GM10266 (cell line): Measurements from ENCODE around the gene PPM1A.

Experiments used
- DNase-seq: peaks from one replicate; pipeline ENCODE4 v3.0.0; 2012; ENCODE audit errors: extremely low spot score
- TF ChIP-seq, protein P1 (sequence below): IDR thresholded peaks from 2 replicates; pipeline ENCODE4 v1.5.1; 2012; ENCODE audit warnings: mild to moderate bottlenecking, low read depth; ENCODE audit not compliant: control insufficient read depth, insufficient read depth; ENCODE audit errors: missing control alignments

PPM1A gene

DNA sequence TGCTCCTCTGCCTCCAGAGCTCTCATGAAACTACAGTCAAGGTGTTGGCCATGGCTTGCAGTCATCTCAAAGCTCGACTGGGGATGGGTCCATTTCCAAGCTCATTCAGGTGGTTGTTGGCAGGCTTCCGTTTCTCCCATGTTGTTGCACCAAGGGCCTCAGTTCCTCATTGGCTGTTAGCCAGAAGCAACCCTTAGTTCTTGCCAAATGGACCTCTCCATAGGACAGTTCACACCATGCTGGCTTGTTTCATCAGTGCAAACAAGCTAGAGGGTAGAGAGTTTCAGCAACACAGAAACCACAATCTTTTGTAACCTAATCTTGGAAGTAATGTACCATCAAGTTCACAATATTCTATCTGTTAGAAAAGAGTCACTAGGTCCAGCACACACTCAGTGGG is 22.7 kb upstream of the PPM1A start:
- TF ChIP-seq, protein P1, sequence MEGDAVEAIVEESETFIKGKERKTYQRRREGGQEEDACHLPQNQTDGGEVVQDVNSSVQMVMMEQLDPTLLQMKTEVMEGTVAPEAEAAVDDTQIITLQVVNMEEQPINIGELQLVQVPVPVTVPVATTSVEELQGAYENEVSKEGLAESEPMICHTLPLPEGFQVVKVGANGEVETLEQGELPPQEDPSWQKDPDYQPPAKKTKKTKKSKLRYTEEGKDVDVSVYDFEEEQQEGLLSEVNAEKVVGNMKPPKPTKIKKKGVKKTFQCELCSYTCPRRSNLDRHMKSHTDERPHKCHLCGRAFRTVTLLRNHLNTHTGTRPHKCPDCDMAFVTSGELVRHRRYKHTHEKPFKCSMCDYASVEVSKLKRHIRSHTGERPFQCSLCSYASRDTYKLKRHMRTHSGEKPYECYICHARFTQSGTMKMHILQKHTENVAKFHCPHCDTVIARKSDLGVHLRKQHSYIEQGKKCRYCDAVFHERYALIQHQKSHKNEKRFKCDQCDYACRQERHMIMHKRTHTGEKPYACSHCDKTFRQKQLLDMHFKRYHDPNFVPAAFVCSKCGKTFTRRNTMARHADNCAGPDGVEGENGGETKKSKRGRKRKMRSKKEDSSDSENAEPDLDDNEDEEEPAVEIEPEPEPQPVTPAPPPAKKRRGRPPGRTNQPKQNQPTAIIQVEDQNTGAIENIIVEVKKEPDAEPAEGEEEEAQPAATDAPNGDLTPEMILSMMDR: no peak
- no peak for DNase-seq

DNA sequence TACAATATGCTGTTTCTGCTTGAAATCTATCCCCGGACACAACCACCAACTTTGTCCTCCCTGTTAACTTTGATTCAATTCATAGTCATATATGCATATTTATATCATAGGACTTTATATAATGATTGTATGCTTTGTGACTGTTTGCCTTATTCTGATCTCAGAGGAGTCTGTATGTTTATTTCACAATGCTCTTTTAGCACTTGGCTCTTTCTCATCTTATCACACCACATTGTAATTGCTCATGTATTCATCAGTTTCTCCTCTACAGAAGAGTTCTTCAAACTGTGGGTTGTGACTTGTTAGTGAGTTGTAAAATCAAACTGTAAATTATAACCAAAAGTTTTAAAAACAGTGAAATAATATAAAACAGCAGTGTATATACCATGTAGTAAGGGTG is 21.7 kb upstream of the PPM1A start:
- TF ChIP-seq, protein P1: no peak
- DNase-seq: no peak

DNA sequence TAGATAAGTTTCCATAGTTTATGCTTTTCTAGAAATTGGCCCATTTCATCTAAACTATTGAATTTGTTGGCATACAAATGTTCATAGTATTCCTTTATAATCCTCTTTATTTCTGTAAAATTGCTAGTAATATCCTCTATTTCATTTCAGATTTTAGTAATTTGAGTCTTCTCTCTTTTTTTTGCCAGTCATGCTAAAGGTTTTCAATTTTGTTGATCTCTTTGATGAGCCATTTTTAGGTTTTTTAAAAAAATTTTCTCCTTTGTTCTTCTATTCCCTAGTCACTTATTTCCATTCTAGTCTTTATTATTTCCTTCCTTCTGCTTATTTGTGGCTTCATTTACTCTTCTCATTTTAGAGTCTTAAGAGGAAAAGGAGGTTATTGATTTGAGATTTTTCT is 19.4 kb upstream of the PPM1A start:
- TF ChIP-seq, protein P1: no peak
- no peak for DNase-seq

DNA sequence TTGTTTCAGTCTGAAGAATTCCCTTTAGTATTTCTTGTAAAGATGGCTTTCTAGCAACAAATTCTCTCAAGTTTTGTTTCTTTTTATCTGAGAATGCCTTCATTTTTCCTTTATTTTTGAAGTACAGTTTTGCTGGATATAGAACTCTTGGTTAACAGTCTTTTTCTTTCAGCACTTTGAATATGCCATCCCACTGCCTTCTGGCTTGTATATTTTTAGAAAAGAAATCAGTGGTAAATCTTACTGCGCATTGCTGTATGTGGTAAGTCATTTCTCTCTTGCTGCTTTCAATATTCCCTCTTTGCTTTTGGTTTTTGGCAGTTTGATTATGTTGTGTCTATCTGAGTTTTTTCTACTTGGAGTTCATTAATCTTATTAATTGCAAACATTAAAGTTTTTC is 16.8 kb upstream of the PPM1A start:
- TF ChIP-seq, protein P1: no peak
- DNase-seq: no peak

DNA sequence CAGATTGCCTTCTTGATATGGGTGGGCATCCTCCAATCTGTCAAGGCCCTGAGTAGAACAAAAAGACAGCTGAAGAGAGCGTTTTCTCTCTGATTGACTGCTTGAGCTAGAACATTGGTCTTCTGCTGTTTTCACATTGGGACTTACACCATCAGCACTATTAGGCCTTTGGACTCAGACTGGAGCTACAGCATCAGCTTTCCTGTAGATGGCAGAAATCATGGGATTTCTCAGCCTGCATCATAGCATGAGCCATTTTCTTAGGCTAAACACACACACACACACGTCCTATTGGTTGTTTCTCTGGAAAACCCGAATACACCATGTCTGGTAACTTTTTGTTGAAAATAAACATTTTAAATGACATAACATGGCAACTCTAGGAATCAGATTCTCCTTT is 15.8 kb upstream of the PPM1A start:
- no peak for DNase-seq
- TF ChIP-seq, protein P1: no peak

DNA sequence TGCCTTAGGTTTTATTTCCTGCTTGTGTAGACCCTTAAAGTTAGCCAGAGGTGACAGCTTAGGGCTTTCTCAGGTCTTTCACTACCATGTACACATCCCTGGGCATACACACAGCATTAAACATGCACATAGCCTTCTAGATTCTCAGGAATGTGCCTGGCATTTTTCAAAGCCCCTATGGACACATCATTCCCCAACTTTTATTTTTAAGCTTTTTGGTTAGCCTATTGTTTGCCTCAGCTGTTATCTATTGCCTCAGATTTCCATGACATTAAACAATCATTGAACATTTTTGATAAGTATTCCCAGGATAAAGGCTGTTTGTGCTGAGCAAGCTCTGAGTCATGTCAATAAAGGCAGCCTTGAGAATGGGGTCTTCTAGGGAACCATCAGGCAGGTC is 15.1 kb upstream of the PPM1A start:
- TF ChIP-seq, protein P1: no peak
- no peak for DNase-seq

DNA sequence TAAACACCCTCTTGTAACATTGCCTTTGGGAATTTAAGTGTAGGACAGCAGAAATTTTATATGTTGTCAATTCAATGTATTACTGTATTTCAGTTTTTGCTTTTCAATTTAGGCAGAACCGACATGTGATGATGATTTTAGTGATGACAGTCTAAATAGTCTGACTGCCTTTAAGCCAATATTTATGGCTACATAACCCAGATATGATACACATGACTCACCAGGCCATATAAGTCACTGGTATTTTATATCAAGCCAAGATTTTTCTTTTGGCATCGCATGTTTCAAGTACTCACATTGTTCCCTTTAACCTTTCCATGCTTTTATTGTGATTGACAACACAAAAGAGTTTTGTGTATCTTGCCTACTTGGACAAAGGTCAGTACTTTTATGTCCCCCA is 13.6 kb upstream of the PPM1A start:
- TF ChIP-seq, protein P1: no peak
- DNase-seq: no peak

DNA sequence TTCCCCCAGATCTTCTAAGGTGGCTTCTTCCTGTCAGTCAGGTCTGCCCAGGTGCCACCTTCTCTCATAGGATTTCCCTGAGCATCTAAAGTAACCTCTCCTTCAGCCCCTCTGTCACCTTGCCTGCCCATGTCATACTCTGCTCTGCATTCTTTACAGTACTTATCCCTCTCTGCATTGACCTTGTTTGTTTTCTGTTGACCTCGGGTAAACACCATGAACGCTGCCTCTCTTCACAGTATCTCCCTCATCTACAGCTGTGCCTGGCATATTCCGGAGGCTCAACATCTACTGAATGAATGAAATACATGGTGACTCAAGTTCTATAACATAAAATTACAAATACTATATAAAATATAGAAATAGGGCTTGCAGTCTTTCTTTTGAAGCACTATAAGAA is 10.1 kb upstream of the PPM1A start:
- TF ChIP-seq, protein P1: no peak

More for the DNA sequence above, 10.1 kb upstream of the PPM1A start:
- no peak for DNase-seq
